NOMO-1 treated with DMSO at 0.1 percent for 48 hours (cell line): Measurements from ENCODE around the gene KCNC1.

ENCODE experiments used
- DNase-seq: peaks from one replicate; lab custom pipeline; 2025; ENCODE audit not compliant: unreplicated experiment; lab: John Stamatoyannopoulos, UW

KCNC1 gene

DNA sequence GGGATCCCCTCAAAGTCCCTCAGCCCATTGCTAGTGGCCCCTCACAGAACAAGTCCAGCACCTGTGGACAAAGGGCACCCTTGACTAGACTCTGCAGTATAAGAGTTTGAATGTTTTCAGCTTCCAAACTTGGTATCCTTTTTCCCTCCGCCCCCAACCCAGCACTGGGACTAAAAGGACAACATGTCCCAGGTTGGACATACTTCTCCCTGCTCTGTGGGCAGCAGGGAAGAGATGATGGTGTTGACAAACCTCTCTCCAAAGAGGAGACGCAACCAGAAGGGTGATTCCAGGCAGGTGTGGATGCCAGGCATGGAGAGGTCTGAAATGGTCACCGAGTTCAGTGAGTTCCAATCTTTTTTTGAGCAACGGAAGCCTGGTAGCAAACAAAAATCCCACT, 19.7 kb upstream of the KCNC1 start:
- DNase-seq = no peak

DNA sequence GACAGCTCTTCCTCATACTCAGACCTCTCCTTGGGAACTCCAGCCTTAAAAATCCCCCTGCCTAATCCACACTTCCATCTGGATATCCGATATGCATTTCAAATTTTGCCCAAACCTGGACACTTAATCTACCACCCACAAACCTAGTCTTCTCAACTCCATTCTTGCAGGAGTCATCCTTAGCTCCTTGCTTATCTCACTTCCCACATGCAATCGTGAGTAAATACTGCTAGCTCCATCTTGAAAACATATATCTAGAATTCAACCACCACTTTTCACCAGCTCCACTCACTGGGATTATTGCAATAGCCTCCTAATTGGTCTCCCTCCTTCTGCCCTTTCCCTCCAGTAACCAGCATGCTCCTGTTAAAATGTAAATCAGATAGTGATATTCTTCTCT, 17.8 kb upstream of the KCNC1 start:
- no peak for DNase-seq

DNA sequence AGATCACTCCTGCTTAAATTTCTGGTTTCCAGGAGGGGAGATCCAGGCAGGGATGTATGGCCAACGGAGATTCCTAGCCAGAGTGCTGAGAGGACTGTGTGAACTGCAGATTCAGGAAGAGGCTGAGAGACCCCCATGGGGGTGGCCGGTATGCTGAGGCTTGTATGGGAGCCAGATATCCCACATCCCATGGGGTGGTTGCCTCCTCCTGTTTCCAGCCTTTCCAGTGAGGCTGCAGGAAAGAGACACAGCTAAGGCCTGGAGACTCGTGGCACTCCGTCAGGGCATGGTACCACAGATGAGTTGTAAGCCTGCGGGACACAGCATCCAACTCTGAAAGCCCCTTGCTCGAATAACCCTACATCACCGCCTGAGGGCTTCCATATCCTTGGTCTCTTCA, 16.6 kb upstream of the KCNC1 start:
- DNase-seq = no peak

- DNase-seq = no peak
Observed at GRCh38 chr11:17718510-17718962, 16.0 kb upstream of the KCNC1 start.

GRCh38 chr11:17719028-17719937, 15.3 kb upstream of the KCNC1 start, which contains the start of gene MYOD1:
Gene MYOD1 (plus strand): TSS chr11:17719571. CDS start chr11:17719783, 212 bp downstream.
- DNase-seq = no peak

DNA sequence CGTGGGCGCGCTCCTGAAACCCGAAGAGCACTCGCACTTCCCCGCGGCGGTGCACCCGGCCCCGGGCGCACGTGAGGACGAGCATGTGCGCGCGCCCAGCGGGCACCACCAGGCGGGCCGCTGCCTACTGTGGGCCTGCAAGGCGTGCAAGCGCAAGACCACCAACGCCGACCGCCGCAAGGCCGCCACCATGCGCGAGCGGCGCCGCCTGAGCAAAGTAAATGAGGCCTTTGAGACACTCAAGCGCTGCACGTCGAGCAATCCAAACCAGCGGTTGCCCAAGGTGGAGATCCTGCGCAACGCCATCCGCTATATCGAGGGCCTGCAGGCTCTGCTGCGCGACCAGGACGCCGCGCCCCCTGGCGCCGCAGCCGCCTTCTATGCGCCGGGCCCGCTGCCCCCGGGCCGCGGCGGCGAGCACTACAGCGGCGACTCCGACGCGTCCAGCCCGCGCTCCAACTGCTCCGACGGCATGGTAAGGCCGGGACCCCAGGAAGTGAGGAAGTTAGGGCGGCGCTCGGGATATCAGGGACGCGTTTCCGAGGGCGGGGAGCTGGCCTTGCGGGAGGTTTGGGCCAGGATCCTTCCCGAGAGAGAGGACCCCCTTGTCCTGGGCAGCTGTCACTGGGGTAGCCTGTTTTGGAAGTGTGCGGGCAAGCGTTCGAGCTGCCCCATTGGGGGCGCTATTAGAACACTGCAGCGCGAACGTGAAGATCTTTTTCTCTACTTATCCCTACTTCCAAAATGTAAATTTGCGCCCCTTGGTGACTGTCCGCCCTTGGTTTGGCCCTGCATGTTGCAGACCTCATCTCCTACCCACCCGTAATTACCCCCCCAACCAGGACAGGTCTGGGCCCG, 14.4 kb upstream of the KCNC1 start:
- DNase-seq = no peak

DNA sequence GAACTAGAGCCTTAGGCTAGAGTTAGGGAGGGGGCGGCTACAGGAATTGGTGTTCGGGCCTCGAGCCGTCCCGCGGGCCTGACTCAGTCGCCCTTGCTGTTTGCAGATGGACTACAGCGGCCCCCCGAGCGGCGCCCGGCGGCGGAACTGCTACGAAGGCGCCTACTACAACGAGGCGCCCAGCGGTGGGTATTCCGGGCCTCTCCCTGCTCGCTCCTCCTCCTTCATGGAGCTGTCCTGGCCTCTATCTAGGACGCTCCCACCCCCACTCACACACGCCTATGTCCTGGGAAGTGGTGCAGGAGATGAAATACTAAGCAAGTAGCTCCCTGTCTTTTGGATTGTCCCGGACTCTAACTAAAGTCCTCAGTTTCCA, 13.8 kb upstream of the KCNC1 start:
- no peak for DNase-seq

- DNase-seq = no peak
Observed at GRCh38 chr11:17721242-17721999, 13.2 kb upstream of the KCNC1 start.

DNA sequence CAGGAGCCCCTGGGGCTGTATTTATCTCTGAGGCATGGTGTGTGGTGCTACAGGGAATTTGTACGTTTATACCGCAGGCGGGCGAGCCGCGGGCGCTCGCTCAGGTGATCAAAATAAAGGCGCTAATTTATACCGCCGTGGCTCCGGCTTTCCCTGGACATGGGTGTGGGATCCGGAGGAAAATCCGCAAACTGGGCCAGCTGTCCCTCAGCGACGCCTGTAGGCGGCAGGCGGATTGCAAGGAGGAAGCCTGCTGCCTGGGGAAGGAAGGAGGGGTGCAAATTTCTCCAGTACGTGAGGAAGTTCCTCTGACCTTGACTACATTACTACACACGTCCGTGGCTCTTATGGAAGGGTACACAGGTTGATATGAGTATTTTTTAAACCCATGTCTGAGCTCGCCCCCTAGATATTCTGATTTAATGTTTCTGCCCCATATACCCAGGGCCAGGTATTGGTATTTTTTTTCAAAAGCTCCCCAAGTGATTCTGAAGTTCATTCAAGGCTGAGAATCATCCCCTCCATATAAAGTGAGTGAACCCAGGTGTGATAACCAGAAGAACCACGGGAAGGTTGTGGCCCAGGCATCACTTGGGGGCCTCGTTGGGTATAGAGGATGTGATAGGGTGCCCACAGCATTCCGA, 12.5 kb upstream of the KCNC1 start:
- no peak for DNase-seq

GRCh38 chr11:17724020-17724908, 10.3 kb upstream of the KCNC1 start:
- DNase-seq = no peak

GRCh38 chr11:17725174-17725573, 9.4 kb upstream of the KCNC1 start:
- DNase-seq = no peak

DNA sequence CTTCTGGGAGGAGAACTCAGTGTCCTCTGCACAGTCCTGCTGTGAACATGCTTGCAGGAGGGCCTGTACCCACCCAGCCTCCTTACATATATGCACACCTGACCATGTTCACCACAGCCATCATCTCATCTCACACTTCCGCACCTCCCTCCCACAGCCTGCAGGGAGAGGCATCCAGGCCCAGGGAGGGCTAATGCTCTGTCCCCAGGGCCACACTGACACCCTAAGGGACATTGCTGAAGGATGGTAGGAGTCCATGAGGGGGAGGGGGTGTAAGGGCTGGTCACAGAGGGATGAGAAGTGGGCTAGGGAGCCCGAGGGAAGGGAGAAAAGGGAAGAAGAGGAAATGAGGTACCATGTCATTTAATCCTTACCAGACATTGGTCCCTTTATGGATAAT, 4.4 kb upstream of the KCNC1 start:
- no peak for DNase-seq

- DNase-seq = peak; percentile 32
Observed at GRCh38 chr11:17730608-17731462, 3.7 kb upstream of the KCNC1 start.

DNA sequence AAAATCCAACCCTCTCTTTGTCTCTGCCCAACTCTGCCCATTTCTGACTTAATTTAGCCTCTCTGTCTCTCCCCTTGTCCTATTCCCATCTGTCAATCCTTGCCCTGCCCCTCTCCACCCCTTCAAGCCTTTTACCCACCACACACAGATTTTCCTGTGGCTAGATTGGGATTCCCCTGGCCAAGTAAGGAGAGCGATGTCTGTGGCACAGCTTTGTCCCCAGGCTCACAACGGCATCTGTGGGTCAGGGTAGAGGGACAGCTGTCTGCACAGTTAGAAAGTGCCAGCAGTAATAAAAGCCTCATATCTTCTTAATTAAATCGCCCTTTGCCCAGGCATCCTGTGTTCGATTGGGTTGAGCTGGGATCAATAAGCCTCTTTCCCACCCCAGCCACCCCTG, 1.3 kb upstream of the KCNC1 start:
- DNase-seq = no peak

DNA sequence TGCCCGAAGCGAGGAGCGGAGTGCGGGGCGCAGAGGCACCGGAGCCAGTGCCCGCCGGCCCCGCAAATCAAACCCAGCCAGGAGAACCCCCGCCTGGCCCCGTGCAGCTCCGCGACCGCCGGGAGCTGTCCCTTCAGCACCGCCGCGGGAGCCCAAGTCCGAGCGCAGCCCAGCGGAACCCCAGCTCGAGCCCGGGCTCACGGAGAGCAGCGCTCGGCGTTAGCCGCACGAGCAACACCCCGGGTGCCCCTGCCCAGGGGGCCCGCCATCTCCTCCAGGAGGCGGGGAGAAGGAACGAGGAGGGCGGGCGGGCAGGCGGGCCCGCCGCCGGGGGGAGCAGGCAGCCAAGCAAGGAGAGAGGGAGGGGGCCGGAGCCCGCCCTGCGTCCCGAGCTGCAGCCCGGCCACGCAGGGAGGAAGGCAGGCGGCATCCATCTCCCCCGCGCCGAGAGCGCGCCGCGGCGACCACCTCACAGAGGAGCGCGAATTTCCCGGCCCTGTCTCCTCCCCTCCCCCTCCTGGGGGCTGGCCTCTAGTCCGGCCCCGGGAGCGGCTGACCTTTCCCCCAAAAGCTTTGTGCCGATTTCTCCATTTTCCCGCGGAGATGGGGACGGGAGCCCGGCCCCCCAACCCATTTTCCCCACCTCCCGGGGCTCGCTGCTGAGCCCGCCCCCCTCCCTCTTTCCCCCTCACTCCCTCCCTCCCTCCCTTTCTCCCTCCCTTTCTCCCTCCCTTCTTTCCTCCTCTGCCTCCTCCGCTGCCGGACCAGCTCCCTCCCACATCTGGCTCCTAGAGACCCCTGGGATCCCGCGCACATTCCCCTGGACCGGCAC, 621 bp downstream of the KCNC1 start:
- DNase-seq = peak; percentile 16

- DNase-seq = no peak
Observed at GRCh38 chr11:17735818-17736578, 1.4 kb downstream of the KCNC1 start.

GRCh38 chr11:17736579-17736893, 2.0 kb downstream of the KCNC1 start:
- no peak for DNase-seq
